Esophagus (tissue), 2 donors: Measurements from ENCODE around the gene SUSD4. TPM values are rescaled to one million over a fixed set of nuclear protein-coding genes. Genes with fewer than 3 reads are reported as not detected.
"Not testable (repeated sequence)": the region's sequence is repeated elsewhere in the genome, so short reads cannot be mapped to it uniquely, and the experiment has no call there.

ENCODE experiments used
- H3K27ac ChIP-seq, 2 donors: one replicate each; pipeline ENCODE4 v1.5.1; 2013; ENCODE audit warnings: low read depth in 2 of 2, mild to moderate bottlenecking in 2 of 2, inconsistent platforms in 1 of 2, low read length in 1 of 2, moderate library complexity in 1 of 2
- H3K27me3 ChIP-seq, 2 donors: one replicate each; pipeline ENCODE4 v1.6.1; 2013; ENCODE audit warnings: low read length in 2 of 2, control low read depth in 1 of 2, mild to moderate bottlenecking in 1 of 2; ENCODE audit not compliant: insufficient read depth in 2 of 2, control insufficient read depth in 1 of 2
- H3K36me3 ChIP-seq, 2 donors: one replicate each; pipeline ENCODE4 v1.6.1; 2013; ENCODE audit warnings: low read length in 1 of 2; ENCODE audit not compliant: control insufficient read depth in 2 of 2, insufficient read depth in 2 of 2
- H3K4me1 ChIP-seq, 2 donors: one replicate each; pipeline ENCODE4 v1.6.1; 2013; ENCODE audit warnings: low read length in 1 of 2; ENCODE audit not compliant: control insufficient read depth in 2 of 2, insufficient read depth in 2 of 2
- H3K4me3 ChIP-seq, 2 donors: one replicate each; pipeline ENCODE4 v1.5.1; 2013; ENCODE audit warnings: low read length in 2 of 2, mild to moderate bottlenecking in 2 of 2, low read depth in 1 of 2, moderate library complexity in 1 of 2
- H3K9me3 ChIP-seq, 2 donors: one replicate each; pipeline ENCODE4 v1.6.1; 2013; ENCODE audit warnings: mild to moderate bottlenecking in 2 of 2, low read depth in 1 of 2, low read length in 1 of 2, moderate library complexity in 1 of 2; ENCODE audit not compliant: control insufficient read depth in 2 of 2, insufficient read depth in 1 of 2
- WGBS, 2 donors: extraction: QIAGEN DNeasy Blood & Tissue Kit; methylation state at CpG; one replicate each; pipeline ENCODE4 v1.1.7; 2013; 5-methylcytosine and 5-hydroxymethylcytosine counted together
- polyA plus RNA-seq, 2 donors: library from polyadenylated mRNA; stranded (reverse); fragments of 200-250 nt; gene quantifications; one replicate each; pipeline ENCODE4 v1.2.3, GENCODE V29; 2013
- donor health status: healthy with polysubstance abuse.
- donor health status: Bipolar disorder and iron deficiency.

SUSD4 gene
- polyA plus RNA-seq, 2 donors, result 39.5 to 50.5 TPM

- not testable (repeated sequence) for H3K27me3 ChIP-seq, H3K36me3 ChIP-seq, H3K9me3 ChIP-seq, H3K4me1 ChIP-seq, H3K4me3 ChIP-seq
- WGBS, 2 donors, result 80 to 87% methylated on average over 2 of the region's 2 CpGs
- peak overlapping the region in 1 of 2 donors; percentile 18 for H3K27ac ChIP-seq
Observed at GRCh38 chr1:223251387-223251786, 112.6 kb downstream of the SUSD4 start.

GRCh38 chr1:223250632-223251015, 113.4 kb downstream of the SUSD4 start:
- 53 to 73% methylated on average over 6 of the region's 6 CpGs for WGBS, 2 donors
- no peaks in the 10 kb centered on the region for H3K27me3 ChIP-seq
- H3K9me3 ChIP-seq, result no peaks in the 10 kb centered on the region
- no peak overlapping the region for H3K4me3 ChIP-seq
- H3K27ac ChIP-seq, result peak overlapping the region; percentile 26 to 92
- H3K4me1 ChIP-seq, result peaks cover 0 to 5% of the 10 kb centered on the region in 2 donors
- H3K36me3 ChIP-seq, result no peaks in the 10 kb centered on the region

DNA sequence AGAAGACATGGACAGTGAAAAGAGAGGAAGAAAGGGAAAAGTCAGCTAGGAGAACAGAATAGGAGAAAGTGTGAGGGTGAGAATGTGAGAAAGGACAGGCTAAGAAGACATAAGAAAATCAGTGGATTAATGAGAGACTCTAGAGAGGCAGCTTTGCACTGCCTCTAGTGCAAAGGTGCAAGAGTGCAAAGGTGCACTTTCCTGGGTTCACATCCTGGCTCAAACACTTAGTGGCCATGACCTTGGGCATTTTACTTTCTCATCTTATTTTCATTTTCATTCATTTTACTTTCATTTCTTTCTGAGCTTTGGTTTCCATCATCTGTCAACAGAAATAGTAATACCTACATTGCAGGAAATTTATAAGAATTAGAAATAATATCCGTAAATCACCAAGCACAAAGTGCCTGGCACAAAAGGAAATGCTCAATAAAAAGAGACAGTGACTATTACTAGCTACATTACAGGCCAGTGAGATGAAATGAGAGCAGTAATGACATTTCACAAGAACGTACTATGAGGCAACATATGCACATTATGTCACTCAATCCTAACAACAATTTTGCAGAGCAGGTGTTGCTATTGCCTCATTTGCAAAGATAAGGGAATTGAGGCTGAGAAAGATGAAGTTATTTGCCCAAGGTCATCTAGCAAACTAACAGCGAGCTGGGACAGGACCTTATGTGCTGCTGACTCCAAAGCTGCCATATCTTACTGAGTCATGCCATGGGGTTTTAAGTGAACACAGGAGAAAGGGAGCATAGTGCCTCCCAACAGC, 113.9 kb downstream of the SUSD4 start:
- Histone ChIP-seq H3K36me3 (no peaks in the 10 kb centered on the region), H3K27ac (peak overlapping the region; percentile 26 to 92)
- WGBS, 2 donors, result 50 to 54% methylated on average over 3 of the region's 3 CpGs

GRCh38 chr1:223248770-223249140, 115.2 kb downstream of the SUSD4 start:
- H3K36me3 ChIP-seq, result peaks cover 0 to 5% of the 10 kb centered on the region in 2 donors
- no peaks in the 10 kb centered on the region for H3K9me3 ChIP-seq
- peaks cover 0 to 2% of the 10 kb centered on the region in 2 donors for H3K4me1 ChIP-seq
- H3K4me3 ChIP-seq, result no peak overlapping the region
- H3K27ac ChIP-seq, result no peak overlapping the region
- no peaks in the 10 kb centered on the region for H3K27me3 ChIP-seq
- WGBS, 2 donors, result 75 to 79% methylated on average over 6 of the region's 6 CpGs

More for the DNA sequence above, 113.9 kb downstream of the SUSD4 start:
- Histone ChIP-seq H3K9me3 (no peaks in the 10 kb centered on the region), H3K4me3 (no peak overlapping the region), H3K4me1 (peaks cover 0 to 2% of the 10 kb centered on the region in 2 donors), H3K27me3 (no peaks in the 10 kb centered on the region)

GRCh38 chr1:223248001-223248769, 115.8 kb downstream of the SUSD4 start:
- Histone ChIP-seq H3K9me3 (no peaks in the 10 kb centered on the region), H3K27ac (no peak overlapping the region), H3K4me1 (peaks cover 0 to 2% of the 10 kb centered on the region in 2 donors), H3K27me3 (no peaks in the 10 kb centered on the region), H3K4me3 (no peak overlapping the region), H3K36me3 (peaks cover 0 to 5% of the 10 kb centered on the region in 2 donors)
- WGBS, 2 donors, result 63 to 74% methylated on average over 6 of the region's 6 CpGs

- no peaks in the 10 kb centered on the region for H3K4me1 ChIP-seq
- H3K27ac ChIP-seq, result no peak overlapping the region
- no peaks in the 10 kb centered on the region for H3K27me3 ChIP-seq
- WGBS, 2 donors, result 74 to 77% methylated on average over 5 of the region's 5 CpGs
- H3K9me3 ChIP-seq, result no peaks in the 10 kb centered on the region
- no peak overlapping the region for H3K4me3 ChIP-seq
- peaks cover 0 to 5% of the 10 kb centered on the region in 2 donors for H3K36me3 ChIP-seq
Observed at GRCh38 chr1:223246476-223247112, 117.4 kb downstream of the SUSD4 start.

GRCh38 chr1:223245983-223246382, 118.0 kb downstream of the SUSD4 start:
- Histone ChIP-seq H3K9me3 (no peaks in the 10 kb centered on the region), H3K27me3 (no peaks in the 10 kb centered on the region), H3K27ac (no peak overlapping the region), H3K36me3 (peaks cover 0 to 5% of the 10 kb centered on the region in 2 donors), H3K4me1 (no peaks in the 10 kb centered on the region), H3K4me3 (no peak overlapping the region)
- 95 to 96% methylated on average over 7 of the region's 7 CpGs for WGBS, 2 donors

- no peaks in the 10 kb centered on the region for H3K4me1 ChIP-seq
- H3K27ac ChIP-seq, result no peak overlapping the region
- 92 to 94% methylated on average over 5 of the region's 5 CpGs for WGBS, 2 donors
- H3K9me3 ChIP-seq, result no peaks in the 10 kb centered on the region
- peaks cover 0 to 5% of the 10 kb centered on the region in 2 donors for H3K36me3 ChIP-seq
- H3K27me3 ChIP-seq, result no peaks in the 10 kb centered on the region
- H3K4me3 ChIP-seq, result no peak overlapping the region
Observed at GRCh38 chr1:223245411-223245810, 118.6 kb downstream of the SUSD4 start.

- no peaks in the 10 kb centered on the region for H3K4me1 ChIP-seq
- no peak overlapping the region for H3K4me3 ChIP-seq
- no peaks in the 10 kb centered on the region for H3K9me3 ChIP-seq
- H3K27me3 ChIP-seq, result no peaks in the 10 kb centered on the region
- H3K27ac ChIP-seq, result no peak overlapping the region
- WGBS, 2 donors, result 74 to 80% methylated on average over 4 of the region's 4 CpGs
- H3K36me3 ChIP-seq, result peaks cover 0 to 5% of the 10 kb centered on the region in 2 donors
Observed at GRCh38 chr1:223244366-223245103, 119.4 kb downstream of the SUSD4 start.
